ENCODE data around the gene FOXF1.

DNA sequence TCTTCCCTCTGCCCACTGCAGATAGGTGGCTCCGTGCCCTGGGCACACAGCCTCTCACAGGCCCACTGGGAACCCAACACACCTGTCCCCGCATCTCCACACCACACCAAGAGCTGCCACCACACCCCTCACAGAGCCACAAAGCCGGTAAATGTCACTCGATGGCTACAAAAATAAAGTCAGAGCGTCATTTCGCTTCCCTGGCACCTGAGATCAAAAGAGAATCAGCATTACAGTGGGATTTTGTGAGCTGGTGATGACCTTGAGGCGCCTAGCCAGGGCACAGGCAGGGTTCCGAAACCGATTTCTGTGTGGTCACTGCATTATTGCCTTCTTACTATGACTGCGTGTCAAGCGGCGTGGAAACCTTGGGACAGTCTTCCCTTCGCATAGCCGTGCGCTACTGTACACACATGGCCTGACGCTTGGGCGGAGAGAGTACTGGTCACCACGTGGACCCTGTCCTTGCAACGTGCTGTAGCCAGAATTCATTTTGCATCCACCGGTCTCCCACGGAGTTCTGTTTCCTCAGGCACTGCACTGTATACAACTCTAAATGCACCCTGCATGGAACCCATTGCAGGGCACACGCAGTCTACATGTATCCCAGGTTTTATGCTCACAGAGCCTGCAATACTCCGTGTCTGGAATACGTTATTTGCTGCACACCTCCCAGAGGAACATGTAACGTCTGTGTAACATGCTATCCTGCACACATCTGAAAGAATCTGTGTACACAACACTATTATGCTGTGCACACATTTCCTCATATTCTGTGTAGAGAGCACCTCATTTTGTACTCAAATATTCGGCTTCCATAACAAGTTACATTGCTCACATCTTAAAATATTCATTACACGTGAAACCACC lies 5.8 kb upstream of the FOXF1 start:
- no peak for TF ChIP-seq SUZ12 (IDR thresholded peaks at IDR 0.05)
- no peak for TF ChIP-seq TARDBP (IDR thresholded peaks at IDR 0.05)
- TF ChIP-seq ARNT (IDR thresholded peaks at IDR 0.05): no peak
- TF ChIP-seq FOXM1 (IDR thresholded peaks at IDR 0.05; ENCODE audit: borderline replicate concordance): no peak
- TF ChIP-seq CTBP1 (IDR thresholded peaks at IDR 0.05; ENCODE audit: borderline replicate concordance): no peak

Measured in HEK293T (cell line).